ENCODE results near the gene NKX1-2.

The NKX1-2 gene

GRCh38 chr10:124468624-124469023 lies 18.8 kb upstream of the NKX1-2 start:
- H3K36me3 ChIP-seq (ENCODE audit: control insufficient read depth, insufficient read depth, low read length), result no peaks in the 10 kb centered on the region
- no peak overlapping the region for H3K4me3 ChIP-seq (replicated peaks; ENCODE audit: low read depth, low read length)
- H3K27me3 ChIP-seq (replicated peaks; ENCODE audit: control insufficient read depth, insufficient read depth, low read length), result no peaks in the 10 kb centered on the region
- no peak for TF ChIP-seq CTCF (IDR thresholded peaks at IDR 0.05; ENCODE audit: insufficient read depth, low read length, poor library complexity, severe bottlenecking)
- no peak for DNase-seq (ENCODE audit: extremely low read depth, insufficient read length)

- DNase-seq (ENCODE audit: extremely low read depth, insufficient read length), result no peak
- Histone ChIP-seq H3K4me3 (replicated peaks; ENCODE audit: low read depth, low read length) (no peak overlapping the region), H3K36me3 (ENCODE audit: control insufficient read depth, insufficient read depth, low read length) (no peaks in the 10 kb centered on the region), H3K27me3 (replicated peaks; ENCODE audit: control insufficient read depth, insufficient read depth, low read length) (no peaks in the 10 kb centered on the region)
- TF ChIP-seq CTCF (IDR thresholded peaks at IDR 0.05; ENCODE audit: insufficient read depth, low read length, poor library complexity, severe bottlenecking), result no peak
Observed at GRCh38 chr10:124467165-124467564, 17.3 kb upstream of the NKX1-2 start.

GRCh38 chr10:124465777-124466488 lies 16.1 kb upstream of the NKX1-2 start:
- Histone ChIP-seq H3K27me3 (replicated peaks; ENCODE audit: control insufficient read depth, insufficient read depth, low read length) (no peaks in the 10 kb centered on the region), H3K4me3 (replicated peaks; ENCODE audit: low read depth, low read length) (no peak overlapping the region), H3K36me3 (ENCODE audit: control insufficient read depth, insufficient read depth, low read length) (no peaks in the 10 kb centered on the region)
- no peak for TF ChIP-seq CTCF (IDR thresholded peaks at IDR 0.05; ENCODE audit: insufficient read depth, low read length, poor library complexity, severe bottlenecking)
- no peak for DNase-seq (ENCODE audit: extremely low read depth, insufficient read length)

- no peak for DNase-seq (ENCODE audit: extremely low read depth, insufficient read length)
- TF ChIP-seq CTCF (IDR thresholded peaks at IDR 0.05; ENCODE audit: insufficient read depth, low read length, poor library complexity, severe bottlenecking), result no peak
- H3K4me3 ChIP-seq (replicated peaks; ENCODE audit: low read depth, low read length), result no peak overlapping the region
- H3K27me3 ChIP-seq (replicated peaks; ENCODE audit: control insufficient read depth, insufficient read depth, low read length), result no peaks in the 10 kb centered on the region
- no peaks in the 10 kb centered on the region for H3K36me3 ChIP-seq (ENCODE audit: control insufficient read depth, insufficient read depth, low read length)
Observed at GRCh38 chr10:124465003-124465776, 15.4 kb upstream of the NKX1-2 start.

GRCh38 chr10:124464028-124464965 lies 14.5 kb upstream of the NKX1-2 start:
- no peaks in the 10 kb centered on the region for H3K27me3 ChIP-seq (replicated peaks; ENCODE audit: control insufficient read depth, insufficient read depth, low read length)
- DNase-seq (ENCODE audit: extremely low read depth, insufficient read length), result no peak
- H3K4me3 ChIP-seq (replicated peaks; ENCODE audit: low read depth, low read length), result no peak overlapping the region
- H3K36me3 ChIP-seq (ENCODE audit: control insufficient read depth, insufficient read depth, low read length), result no peaks in the 10 kb centered on the region
- no peak for TF ChIP-seq CTCF (IDR thresholded peaks at IDR 0.05; ENCODE audit: insufficient read depth, low read length, poor library complexity, severe bottlenecking)

Data from GM06990 (cell line).